ENCODE data around the gene DNAAF9.

Gene DNAAF9

DNA sequence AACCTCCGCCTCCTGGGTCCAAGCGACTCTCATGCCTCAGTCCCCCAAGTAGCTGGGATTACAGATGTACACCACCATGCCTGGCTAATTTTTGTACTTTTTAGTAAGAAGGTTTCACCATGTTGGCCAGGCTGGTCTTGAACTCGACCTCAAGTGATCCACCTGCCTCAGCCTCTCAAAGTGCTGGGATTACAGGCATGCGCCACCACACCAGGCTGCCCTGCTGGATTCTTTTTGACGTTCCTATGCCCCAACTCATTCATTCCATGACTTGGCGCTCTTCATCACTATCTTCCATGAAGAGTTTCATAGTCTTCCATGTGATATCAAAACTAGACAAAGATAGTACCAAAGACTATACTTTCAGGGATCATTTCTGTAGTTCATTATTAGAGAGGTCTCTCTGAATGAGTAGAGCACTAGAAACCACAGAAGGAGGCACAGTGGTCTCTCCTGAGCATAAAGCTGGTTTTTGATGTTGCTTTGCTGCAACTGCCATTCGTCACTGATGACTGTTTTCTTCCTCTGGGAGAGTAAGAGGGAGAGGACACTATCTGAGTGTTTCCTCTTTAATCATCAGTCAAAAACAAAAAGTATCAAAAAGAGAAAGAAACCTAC is 23.5 kb downstream of the DNAAF9 start:
- DNase-seq = no peak
- intact Hi-C loops (cut with DNase I) = no loop called here

DNA sequence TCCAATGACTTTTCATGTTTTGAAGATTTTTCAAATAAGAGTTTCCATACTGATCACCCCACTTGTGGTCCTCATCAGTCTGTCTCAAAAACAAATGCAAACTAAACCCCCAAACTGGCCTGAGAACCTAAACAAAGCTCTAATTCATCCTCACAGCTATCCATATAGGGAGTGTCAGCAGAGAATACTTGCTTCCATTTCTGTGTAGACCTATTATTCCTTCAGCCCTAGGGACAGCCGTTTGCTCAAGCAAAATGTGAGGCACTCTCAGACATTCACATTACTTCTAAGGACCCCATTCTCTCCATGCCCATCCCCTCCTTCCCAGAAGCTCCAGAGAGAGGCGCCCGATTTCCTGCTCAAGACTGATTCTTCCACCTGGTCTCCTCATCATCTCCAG is 24.6 kb downstream of the DNAAF9 start:
- intact Hi-C loops (cut with DNase I) = no loop called here
- DNase-seq = no peak

- intact Hi-C loops (cut with DNase I) = no loop called here
- DNase-seq = peak in 12 of 42 donors; percentile 9 to 60 (median 22)
These were observed 27.0 kb downstream of the DNAAF9 start for GRCh38 chr20:3380228-3381070.

DNA sequence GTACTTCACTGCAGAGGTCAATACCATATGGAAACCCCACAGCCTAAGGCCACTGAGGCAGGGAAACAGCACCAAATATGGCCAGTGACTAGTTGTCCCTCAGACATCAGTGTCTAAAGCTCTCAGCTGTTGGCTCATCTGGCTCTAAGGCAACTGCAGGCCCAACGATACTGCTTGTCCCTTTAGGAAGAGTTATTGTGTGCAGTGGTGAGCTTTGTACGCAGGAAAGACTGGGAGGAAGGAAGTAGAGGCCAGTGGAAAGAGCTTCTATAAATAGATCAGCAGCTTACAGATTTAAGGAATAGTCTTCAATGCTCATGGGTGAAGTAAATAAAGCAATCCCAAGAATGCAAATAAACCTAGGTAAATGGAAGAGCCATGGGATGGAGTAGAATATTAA is 29.3 kb downstream of the DNAAF9 start:
- no peak for DNase-seq

GRCh38 chr20:3377644-3378043 is 29.8 kb downstream of the DNAAF9 start:
- intact Hi-C loops (cut with DNase I) = no loop called here
- DNase-seq = no peak

More for the DNA sequence above, 29.3 kb downstream of the DNAAF9 start:
- intact Hi-C loops (cut with DNase I) = no loop called here

GRCh38 chr20:3374296-3374695 is 33.2 kb downstream of the DNAAF9 start:
- DNase-seq = no peak
- intact Hi-C loops (cut with DNase I) = no loop called here

GRCh38 chr20:3371754-3372153 is 35.7 kb downstream of the DNAAF9 start:
- intact Hi-C loops (cut with DNase I) = no loop called here
- DNase-seq = peak in 1 of 42 donors; percentile 51

DNA sequence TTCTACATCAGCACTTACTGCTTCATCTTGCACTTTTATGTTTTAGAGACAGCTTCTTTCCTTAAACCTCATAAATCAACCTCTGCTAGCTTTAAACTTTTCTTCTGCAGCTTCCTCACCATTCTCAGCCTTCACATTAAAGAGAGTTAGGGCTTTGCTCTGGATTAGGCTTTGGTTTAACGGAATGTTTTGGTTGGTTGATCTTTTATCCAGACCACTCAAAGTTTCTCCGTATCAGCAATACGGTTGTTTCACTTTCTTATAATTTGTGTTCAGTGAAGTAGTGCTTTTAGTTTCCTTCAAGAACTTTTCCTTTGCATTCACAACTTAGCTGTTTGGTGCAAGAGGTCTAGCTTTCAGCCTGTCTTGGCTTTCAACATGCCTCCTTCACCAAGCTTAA is 40.4 kb downstream of the DNAAF9 start:
- DNase-seq = no peak
- intact Hi-C loops (cut with DNase I) = no loop called here

GRCh38 chr20:3364323-3365013 is 43.0 kb downstream of the DNAAF9 start:
- intact Hi-C loops (cut with DNase I) = no loop called here
- DNase-seq = no peak

GRCh38 chr20:3360752-3361151 is 46.7 kb downstream of the DNAAF9 start:
- intact Hi-C loops (cut with DNase I) = no loop called here
- no peak for DNase-seq

- intact Hi-C loops (cut with DNase I) = no loop called here
- no peak for DNase-seq
These were observed 48.7 kb downstream of the DNAAF9 start for GRCh38 chr20:3358676-3359340.

All from head of caudate nucleus (tissue), 42 donors.